Thoracic aorta (tissue), 2 donors: ENCODE results near the gene GNG11. TPM values are rescaled to one million over a fixed set of nuclear protein-coding genes. Genes with fewer than 3 reads are reported as not detected.

ENCODE experiments used
- ATAC-seq: fragments of 150-250 bp; one replicate; pipeline ENCODE4 v1.8.0; 2017; ENCODE audit warnings: low read depth; ENCODE audit not compliant: insufficient number of reproducible peaks, low FRiP score
- DNase-seq: peaks from one replicate; pipeline ENCODE4 v3.0.0-alpha.2; 2020; ENCODE audit warnings: low spot score
- H3K27ac ChIP-seq, 2 donors: fragments of 200-600 bp; sonication (generic); 1 replicate in 1 of 2; 2 replicates in 1 of 2; pipeline ENCODE4 v1.5.1; 2016; ENCODE audit warnings: mild to moderate bottlenecking in 2 of 2, moderate library complexity in 2 of 2
- H3K27me3 ChIP-seq: fragments of 200-600 bp; sonication (generic); replicated peaks from 2 replicates; pipeline ENCODE4 v1.6.0; 2016; ENCODE audit warnings: mild to moderate bottlenecking; ENCODE audit not compliant: insufficient read depth
- H3K36me3 ChIP-seq: fragments of 200-600 bp; sonication (generic); one replicate; pipeline ENCODE4 v1.5.1; 2016
- H3K4me1 ChIP-seq, 2 donors: fragments of 200-600 bp; sonication (generic); 1 replicate in 1 of 2; 2 replicates in 1 of 2; pipeline versions ENCODE4 v1.5.1 to v1.6.0; 2016; ENCODE audit warnings: low read depth in 2 of 2, mild to moderate bottlenecking in 1 of 2; ENCODE audit not compliant: control insufficient read depth in 1 of 2
- H3K4me3 ChIP-seq: fragments of 200-600 bp; sonication (generic); 2 replicates; pipeline ENCODE4 v1.5.1; 2016; ENCODE audit warnings: mild to moderate bottlenecking
- H3K9me3 ChIP-seq: fragments of 200-600 bp; sonication (generic); 2 replicates; pipeline ENCODE4 v1.5.1; 2016
- CTCF ChIP-seq: fragments of 200-600 bp; sonication (generic); IDR thresholded peaks from one replicate; pipeline ENCODE4 v1.5.1; 2019; ENCODE audit warnings: antibody characterized with exemption
- total RNA-seq, 2 donors: library from RNA; depleted of rRNA; stranded (reverse); fragments of >200 nt; gene quantifications; one replicate each; pipeline versions ENCODE4 v1.1.0 to v1.2.3, GENCODE V29; 2016

GNG11 gene
- total RNA-seq, 2 donors from 2014 or later, result 11.1 to 12.2 TPM

- H3K27me3 ChIP-seq, result no peaks in the 10 kb centered on the region
- no peak for TF ChIP-seq CTCF
Measured at GRCh38 chr7:93933156-93933555, 11.6 kb downstream of the GNG11 start.

DNA sequence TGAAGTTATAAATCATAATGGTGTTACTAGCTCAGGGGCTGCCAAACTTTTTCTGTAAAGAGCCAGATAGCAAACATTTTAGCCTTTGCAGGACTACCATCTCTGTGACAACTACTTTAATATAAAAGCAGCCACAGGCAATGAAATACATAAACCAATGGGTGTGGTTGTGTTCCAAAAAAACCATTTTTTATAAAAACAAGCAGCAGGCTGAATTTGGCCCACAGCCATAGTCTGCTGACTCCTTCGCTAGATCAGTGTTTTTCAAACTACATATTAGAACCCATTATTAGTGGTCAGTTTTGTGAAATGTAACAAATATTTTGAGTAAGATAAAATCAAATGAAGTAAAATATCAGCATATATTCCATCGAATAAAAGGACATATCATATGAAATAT lies 13.6 kb downstream of the GNG11 start:
- ATAC-seq (no peak), DNase-seq (no peak)
- no peaks in the 10 kb centered on the region for H3K36me3 ChIP-seq
- no peaks in the 10 kb centered on the region for H3K9me3 ChIP-seq
- H3K4me1 ChIP-seq, result no peaks in the 10 kb centered on the region
- H3K27me3 ChIP-seq, result no peaks in the 10 kb centered on the region
- H3K27ac ChIP-seq, result no peak overlapping the region
- TF ChIP-seq CTCF, result no peak
- H3K4me3 ChIP-seq, result no peak overlapping the region

More at GRCh38 chr7:93933156-93933555, 11.6 kb downstream of the GNG11 start:
- H3K36me3 ChIP-seq, result no peaks in the 10 kb centered on the region
- no peak overlapping the region for H3K4me3 ChIP-seq
- H3K4me1 ChIP-seq, result no peaks in the 10 kb centered on the region
- ATAC-seq, result no peak
- H3K27ac ChIP-seq, result no peak overlapping the region
- no peak for DNase-seq
- H3K9me3 ChIP-seq, result no peaks in the 10 kb centered on the region

DNA sequence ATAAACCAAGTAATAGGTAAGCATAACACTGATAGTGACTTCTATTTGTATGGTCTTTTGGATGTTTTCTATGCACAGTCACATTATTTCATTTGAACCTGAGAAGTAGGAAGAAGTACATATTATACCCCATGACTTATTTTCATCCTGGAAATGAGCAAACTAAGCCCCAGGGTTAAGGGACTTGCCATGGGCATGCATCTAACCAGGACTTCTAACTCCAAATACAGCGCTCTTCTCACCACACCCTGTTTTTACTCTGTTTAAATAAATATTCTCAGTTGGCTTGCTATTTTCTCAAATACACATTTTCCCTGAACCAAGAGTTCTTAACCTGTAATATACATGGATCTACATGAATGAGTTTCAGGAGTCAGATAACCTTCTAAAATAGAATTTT lies 16.3 kb downstream of the GNG11 start:
- ATAC-seq, result no peak
- H3K4me1 ChIP-seq, result no peaks in the 10 kb centered on the region
- no peaks in the 10 kb centered on the region for H3K9me3 ChIP-seq
- no peak for DNase-seq
- no peak overlapping the region for H3K27ac ChIP-seq
- TF ChIP-seq CTCF, result no peak
- no peaks in the 10 kb centered on the region for H3K27me3 ChIP-seq
- no peak overlapping the region for H3K4me3 ChIP-seq
- no peaks in the 10 kb centered on the region for H3K36me3 ChIP-seq

- H3K27ac ChIP-seq, result no peak overlapping the region
- no peaks in the 10 kb centered on the region for H3K36me3 ChIP-seq
- H3K27me3 ChIP-seq, result no peaks in the 10 kb centered on the region
- DNase-seq (no peak), ATAC-seq (no peak)
- H3K4me1 ChIP-seq, result no peaks in the 10 kb centered on the region
- TF ChIP-seq CTCF, result no peak
- H3K9me3 ChIP-seq, result no peaks in the 10 kb centered on the region
- H3K4me3 ChIP-seq, result no peak overlapping the region
Measured at GRCh38 chr7:93938293-93938692, 16.8 kb downstream of the GNG11 start.

DNA sequence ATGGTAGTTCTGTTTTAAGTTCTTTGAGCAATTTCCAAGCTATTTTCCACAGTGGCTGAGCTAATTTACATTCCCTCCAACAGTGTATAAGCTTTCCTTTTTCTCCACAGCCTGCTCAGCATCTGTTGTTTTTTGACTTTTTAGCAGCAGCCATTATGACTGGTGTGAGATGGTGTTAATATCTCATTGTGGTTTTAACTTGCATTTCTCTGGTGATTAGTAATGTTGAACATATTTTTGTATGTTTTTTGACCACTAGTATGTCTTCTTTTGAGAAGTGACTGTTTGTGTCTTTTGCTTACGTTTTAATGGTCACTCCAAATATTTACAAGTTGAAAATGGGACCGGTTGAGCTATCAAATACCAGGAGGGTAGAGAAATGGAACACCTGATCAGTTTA lies 20.4 kb downstream of the GNG11 start:
- no peaks in the 10 kb centered on the region for H3K36me3 ChIP-seq
- H3K27me3 ChIP-seq, result no peaks in the 10 kb centered on the region
- H3K27ac ChIP-seq, result no peak overlapping the region
- no peak for TF ChIP-seq CTCF
- no peaks in the 10 kb centered on the region for H3K9me3 ChIP-seq
- DNase-seq (no peak), ATAC-seq (no peak)
- H3K4me3 ChIP-seq, result no peak overlapping the region
- H3K4me1 ChIP-seq, result no peaks in the 10 kb centered on the region
